GM23248 (cell line): ENCODE measurements around the gene VWC2. TPM values are rescaled to one million over a fixed set of nuclear protein-coding genes. Genes with fewer than 3 reads are reported as not detected.

ENCODE experiments used
- DNase-seq: peaks from one replicate; pipeline ENCODE4 v3.0.0-alpha.2; 2015
- H2AFZ ChIP-seq: fragments of 200-600 bp; sonication (generic); 2 replicates; pipeline ENCODE4 v1.6.1; 2016; ENCODE audit warnings: antibody characterized with exemption
- H3F3A ChIP-seq: fragments of 200-600 bp; sonication (generic); 2 replicates; pipeline ENCODE4 v1.6.1; 2016; ENCODE audit warnings: mild to moderate bottlenecking, antibody characterized with exemption, mixed run types; ENCODE audit not compliant: insufficient read depth
- H3K27ac ChIP-seq: fragments of 200-600 bp; sonication (generic); 2 replicates; pipeline ENCODE4 v1.5.1; 2016; ENCODE audit warnings: mild to moderate bottlenecking
- H3K27me3 ChIP-seq: fragments of 200-600 bp; sonication (generic); replicated peaks from 2 replicates; pipeline ENCODE4 v1.6.1; 2016; ENCODE audit warnings: mild to moderate bottlenecking; ENCODE audit not compliant: insufficient read depth
- H3K36me3 ChIP-seq: fragments of 200-600 bp; sonication (generic); 2 replicates; pipeline ENCODE4 v1.6.1; 2016; ENCODE audit warnings: low read depth, mild to moderate bottlenecking
- H3K4me1 ChIP-seq: fragments of 200-600 bp; sonication (generic); 2 replicates; pipeline ENCODE4 v1.6.1; 2016; ENCODE audit warnings: mild to moderate bottlenecking; ENCODE audit not compliant: insufficient read depth
- H3K4me2 ChIP-seq: fragments of 200-600 bp; sonication (generic); one replicate; pipeline ENCODE4 v1.6.1; 2016; ENCODE audit warnings: mild to moderate bottlenecking; ENCODE audit not compliant: unreplicated experiment
- H3K4me3 ChIP-seq: fragments of 200-600 bp; sonication (generic); 2 replicates; pipeline ENCODE4 v1.5.1; 2016; ENCODE audit warnings: mild to moderate bottlenecking
- H3K79me2 ChIP-seq: fragments of 200-600 bp; sonication (generic); 2 replicates; pipeline ENCODE4 v1.6.1; 2016; ENCODE audit warnings: mild to moderate bottlenecking; ENCODE audit not compliant: insufficient read depth
- H3K9ac ChIP-seq: fragments of 200-600 bp; sonication (generic); 2 replicates; pipeline ENCODE4 v1.6.1; 2016; ENCODE audit warnings: mild to moderate bottlenecking
- H3K9me2 ChIP-seq: fragments of 200-600 bp; sonication (generic); 2 replicates; pipeline ENCODE4 v1.6.1; 2016; ENCODE audit warnings: mixed run types, mild to moderate bottlenecking, moderate library complexity; ENCODE audit not compliant: insufficient read depth
- H3K9me3 ChIP-seq: fragments of 200-600 bp; sonication (generic); one replicate; pipeline ENCODE4 v1.6.1; 2017; ENCODE audit warnings: low read depth
- H4K20me1 ChIP-seq: fragments of 200-600 bp; sonication (generic); 2 replicates; pipeline ENCODE4 v1.6.0; 2016; ENCODE audit not compliant: insufficient read depth
- EZH2 ChIP-seq: fragments of 200-600 bp; sonication (generic); IDR thresholded peaks from 2 replicates; pipeline ENCODE4 v1.6.1; 2018; ENCODE audit warnings: antibody characterized with exemption, mild to moderate bottlenecking; ENCODE audit not compliant: insufficient read depth, poor library complexity, severe bottlenecking
- EZH2phosphoT487 ChIP-seq: fragments of 200-600 bp; sonication (generic); IDR thresholded peaks from 2 replicates; pipeline ENCODE4 v1.6.1; 2018; ENCODE audit warnings: antibody characterized with exemption, moderate library complexity, mild to moderate bottlenecking, low read depth; ENCODE audit not compliant: insufficient read depth
- WGBS, 2 experiments: methylation state at CpG; one replicate each; pipeline ENCODE4 v1.1.6; 2015 to 2017; ENCODE audit warnings: low lambda C conversion rate in 2 of 2, low coverage in 1 of 2; ENCODE audit errors: missing lambda C conversion rate in 2 of 2; 5-methylcytosine and 5-hydroxymethylcytosine counted together
- in situ Hi-C: fragments of 300-500 bp; cut with MboI; formaldehyde crosslinking; loops from 2 replicates; pipeline ENCODE4 v1.15.0; 2020
- polyA plus RNA-seq: library from polyadenylated mRNA; unstranded; fragments of >200 nt; fragmentation: Nextera tagmentation; extraction: Ambion mirVana; gene quantifications from 2 replicates; pipeline ENCODE4 v1.2.1, GENCODE V29; 2016
- total RNA-seq: library from RNA; depleted of rRNA; stranded (reverse); fragments of >200 nt; shearing (Covaris generic); gene quantifications from 2 replicates; pipeline ENCODE4 v1.2.3, GENCODE V29; 2014

Gene VWC2
- total and polyA plus RNA-seq, 2 experiments from 2014 or later, result not detected

DNA sequence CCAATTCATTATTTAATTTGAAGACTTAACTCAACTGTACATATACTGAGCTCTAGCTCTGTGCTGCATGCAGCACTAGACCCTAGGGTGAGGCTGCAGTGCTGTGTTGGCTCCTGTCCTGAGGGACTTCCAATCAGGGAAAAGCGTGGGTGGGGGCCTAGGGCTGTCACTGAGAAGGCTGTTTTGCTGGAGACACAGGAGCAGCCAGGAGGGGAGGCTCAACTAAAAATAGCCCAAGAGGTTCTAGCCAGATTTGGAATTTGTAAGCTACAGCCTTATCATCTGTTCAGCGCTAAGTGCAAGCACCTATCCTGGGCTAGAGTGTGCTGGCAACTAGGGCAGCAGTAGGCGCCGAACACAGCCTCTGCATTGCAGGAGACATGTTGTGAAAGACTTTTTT lies 121.1 kb downstream of the VWC2 start:
- Histone ChIP-seq H3K9me2 (no peaks in the 10 kb centered on the region), H3K36me3 (no peaks in the 10 kb centered on the region), H3K27ac (no peak overlapping the region), H3F3A (no peaks in the 10 kb centered on the region), H3K4me3 (no peak overlapping the region), H4K20me1 (no peaks in the 10 kb centered on the region), H2AFZ (no peak overlapping the region), H3K9ac (no peak overlapping the region), H3K79me2 (no peaks in the 10 kb centered on the region), H3K27me3 (no peaks in the 10 kb centered on the region), H3K4me2 (no peak overlapping the region), H3K9me3 (no peaks in the 10 kb centered on the region), H3K4me1 (no peaks in the 10 kb centered on the region)
- DNase-seq, result no peak
- 18 to 26% methylated on average over 4 of the region's 4 CpGs for WGBS, 2 experiments
- in situ Hi-C loops, result no loop called here
- TF ChIP-seq EZH2phosphoT487 (no peak), EZH2 (no peak)

DNA sequence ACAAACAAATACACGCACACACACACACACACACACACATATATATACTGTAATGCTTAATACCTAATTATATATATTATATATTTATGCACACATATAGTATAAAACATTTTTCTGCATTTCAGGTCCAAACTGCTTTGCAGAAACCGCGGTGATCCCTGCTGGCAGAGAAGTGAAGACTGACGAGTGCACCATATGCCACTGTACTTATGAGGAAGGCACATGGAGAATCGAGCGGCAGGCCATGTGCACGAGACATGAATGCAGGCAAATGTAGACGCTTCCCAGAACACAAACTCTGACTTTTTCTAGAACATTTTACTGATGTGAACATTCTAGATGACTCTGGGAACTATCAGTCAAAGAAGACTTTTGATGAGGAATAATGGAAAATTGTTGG lies 138.5 kb downstream of the VWC2 start:
- no peaks in the 10 kb centered on the region for H3K79me2 ChIP-seq
- 40 to 44% methylated on average over 8 of the region's 8 CpGs for WGBS, 2 experiments
- no peaks in the 10 kb centered on the region for H3K9me3 ChIP-seq
- no peaks in the 10 kb centered on the region for H3K9me2 ChIP-seq
- H4K20me1 ChIP-seq, result no peaks in the 10 kb centered on the region
- no peaks in the 10 kb centered on the region for H3K4me1 ChIP-seq
- no peaks in the 10 kb centered on the region for H3F3A ChIP-seq
- no peak overlapping the region for H3K27ac ChIP-seq
- no peak for DNase-seq
- TF ChIP-seq EZH2 (no peak), EZH2phosphoT487 (no peak)
- no peaks in the 10 kb centered on the region for H3K36me3 ChIP-seq
- H3K9ac ChIP-seq, result no peak overlapping the region
- in situ Hi-C loops, result no loop called here
- H3K4me2 ChIP-seq, result no peak overlapping the region
- H3K27me3 ChIP-seq, result no peaks in the 10 kb centered on the region
- no peak overlapping the region for H2AFZ ChIP-seq
- no peak overlapping the region for H3K4me3 ChIP-seq

DNA sequence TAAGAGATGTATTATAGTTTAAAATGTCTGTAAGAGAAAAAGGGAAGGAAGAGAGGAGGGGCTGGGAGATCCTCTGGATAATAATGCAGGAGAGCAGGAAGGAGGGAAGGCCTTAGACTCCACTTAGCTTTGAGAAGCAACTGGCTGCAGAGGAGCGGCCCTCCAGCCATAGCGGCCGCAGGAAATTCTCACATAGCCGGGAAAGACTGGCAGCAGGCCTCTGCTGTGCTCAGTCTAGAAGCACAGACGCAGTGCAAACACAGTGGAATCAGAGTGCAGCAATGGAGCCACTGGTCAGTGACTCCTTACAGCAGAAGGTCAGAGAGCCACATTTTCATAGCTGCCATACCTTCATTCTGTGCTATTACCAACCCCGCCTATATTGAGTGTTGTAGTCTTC lies 153.3 kb downstream of the VWC2 start:
- H3K9ac ChIP-seq, result no peak overlapping the region
- no peaks in the 10 kb centered on the region for H3K9me3 ChIP-seq
- no peaks in the 10 kb centered on the region for H3K36me3 ChIP-seq
- H3K79me2 ChIP-seq, result no peaks in the 10 kb centered on the region
- no peak for TF ChIP-seq EZH2phosphoT487
- no peak for TF ChIP-seq EZH2
- no peaks in the 10 kb centered on the region for H3K27me3 ChIP-seq
- no peak for DNase-seq
- no peaks in the 10 kb centered on the region for H3F3A ChIP-seq
- H2AFZ ChIP-seq, result no peak overlapping the region
- WGBS, 2 experiments, result 29 to 33% methylated on average over 6 of the region's 6 CpGs
- no peak overlapping the region for H3K4me2 ChIP-seq
- H3K9me2 ChIP-seq, result no peaks in the 10 kb centered on the region
- no peak overlapping the region for H3K4me3 ChIP-seq
- in situ Hi-C loops, result no loop called here
- no peak overlapping the region for H3K27ac ChIP-seq
- no peaks in the 10 kb centered on the region for H3K4me1 ChIP-seq
- H4K20me1 ChIP-seq, result no peaks in the 10 kb centered on the region

DNA sequence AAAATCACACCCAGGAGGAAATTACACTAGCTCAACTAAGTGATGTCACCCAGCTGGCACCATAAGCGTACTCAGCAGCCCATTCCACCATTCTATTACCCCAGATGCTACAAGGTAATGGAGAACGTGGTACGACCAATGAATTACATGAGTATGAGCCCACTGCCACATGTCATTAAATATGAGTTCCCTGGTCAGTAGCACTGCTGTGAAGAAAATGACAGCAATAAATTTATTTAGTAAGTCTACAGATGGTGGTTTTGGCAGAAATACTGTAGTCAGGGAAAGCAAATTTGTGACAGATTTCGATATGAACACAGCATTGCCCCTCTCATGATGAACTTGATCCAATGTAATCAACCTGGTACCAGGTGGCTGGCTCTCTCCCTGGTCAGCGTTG lies 154.2 kb downstream of the VWC2 start:
- no peaks in the 10 kb centered on the region for H3K9me2 ChIP-seq
- no peaks in the 10 kb centered on the region for H3K27me3 ChIP-seq
- 15 to 16% methylated on average over 5 of the region's 5 CpGs for WGBS, 2 experiments
- no peaks in the 10 kb centered on the region for H3K36me3 ChIP-seq
- in situ Hi-C loops, result no loop called here
- no peaks in the 10 kb centered on the region for H3F3A ChIP-seq
- no peak for TF ChIP-seq EZH2phosphoT487
- TF ChIP-seq EZH2, result no peak
- no peaks in the 10 kb centered on the region for H3K4me1 ChIP-seq
- no peak for DNase-seq
- no peak overlapping the region for H2AFZ ChIP-seq
- no peak overlapping the region for H3K27ac ChIP-seq
- no peaks in the 10 kb centered on the region for H4K20me1 ChIP-seq
- no peak overlapping the region for H3K4me3 ChIP-seq
- no peaks in the 10 kb centered on the region for H3K9me3 ChIP-seq
- H3K9ac ChIP-seq, result no peak overlapping the region
- no peaks in the 10 kb centered on the region for H3K79me2 ChIP-seq
- H3K4me2 ChIP-seq, result no peak overlapping the region

DNA sequence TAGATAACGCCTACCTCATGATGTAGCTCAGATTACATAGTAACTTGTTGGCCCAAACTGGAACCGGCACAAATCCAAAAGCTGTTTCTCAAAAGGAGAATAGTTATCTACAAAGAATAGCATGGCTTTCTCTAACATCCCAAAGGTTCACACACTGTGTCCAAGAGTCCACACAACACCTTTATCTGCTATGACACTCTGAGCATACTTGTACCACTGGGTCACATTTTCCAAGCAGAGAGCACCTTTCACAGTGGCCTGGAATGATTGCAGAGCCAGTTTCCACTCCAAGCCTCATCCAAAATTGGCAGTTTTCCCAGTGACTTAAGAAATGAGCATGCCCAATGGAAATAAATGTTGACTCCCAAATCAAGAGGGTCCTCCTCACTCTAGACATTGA lies 155.3 kb downstream of the VWC2 start:
- H3K4me1 ChIP-seq, result no peaks in the 10 kb centered on the region
- no peaks in the 10 kb centered on the region for H3K9me2 ChIP-seq
- no peaks in the 10 kb centered on the region for H3K79me2 ChIP-seq
- no peaks in the 10 kb centered on the region for H3K9me3 ChIP-seq
- no peaks in the 10 kb centered on the region for H4K20me1 ChIP-seq
- 38 to 47% methylated on average over 2 of the region's 2 CpGs for WGBS, 2 experiments
- no peak overlapping the region for H3K4me3 ChIP-seq
- in situ Hi-C loops, result no loop called here
- no peak for DNase-seq
- TF ChIP-seq EZH2phosphoT487, result no peak
- no peak for TF ChIP-seq EZH2
- no peaks in the 10 kb centered on the region for H3K36me3 ChIP-seq
- H3K9ac ChIP-seq, result no peak overlapping the region
- H3K27me3 ChIP-seq, result no peaks in the 10 kb centered on the region
- H3F3A ChIP-seq, result no peaks in the 10 kb centered on the region
- H3K4me2 ChIP-seq, result no peak overlapping the region
- no peak overlapping the region for H2AFZ ChIP-seq
- no peak overlapping the region for H3K27ac ChIP-seq
